ENCODE measurements around the gene NR2F1-AS1. TPM values are rescaled to one million over a fixed set of nuclear protein-coding genes. Genes with fewer than 3 reads are reported as not detected.
A peak's percentile ranks its signal among the peaks of the same experiment; 100 is the strongest.

Gene NR2F1-AS1
- polyA plus RNA-seq, 1 donor (not counting 4 experiments of a cell fraction or from before 2014, with no cell fraction given) = 0.25 TPM

DNA sequence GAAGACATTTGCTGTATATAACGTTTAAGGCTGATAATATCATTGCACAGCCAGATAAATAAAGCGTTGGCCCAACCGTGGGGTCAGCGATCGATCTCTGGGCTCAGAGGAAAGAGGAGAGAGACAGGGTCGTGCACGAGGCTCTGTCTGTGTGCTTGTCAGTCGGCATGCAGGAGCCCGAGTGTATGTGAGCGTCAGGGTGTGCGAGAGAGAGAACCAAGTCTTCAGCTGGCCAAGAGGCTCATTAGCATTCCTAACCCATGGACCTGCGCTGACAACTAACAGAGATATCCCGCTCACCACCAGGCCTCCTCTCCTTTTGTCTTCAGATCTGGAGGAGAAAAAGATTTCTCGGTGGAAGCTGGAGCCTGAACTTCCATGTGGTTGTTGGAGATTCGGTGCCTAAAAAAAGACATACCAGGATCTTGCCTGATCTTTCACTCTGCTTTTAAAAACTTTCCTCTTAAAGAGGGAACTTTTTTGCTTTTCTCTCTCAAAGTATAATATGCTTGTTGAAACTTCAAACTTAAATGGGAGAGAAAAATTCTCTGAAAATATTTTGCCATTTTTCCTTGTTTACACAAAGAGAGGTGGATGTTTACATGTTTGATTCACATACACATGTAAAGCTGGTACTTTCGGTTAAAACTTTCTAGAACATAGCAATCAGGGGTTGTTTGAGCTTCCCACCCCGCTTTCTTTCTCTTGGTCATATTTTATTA is 18.5 kb upstream of the NR2F1-AS1 start:
- H3K27ac ChIP-seq (ENCODE audit: control insufficient read depth, insufficient read depth, low read length) = no peak overlapping the region
- no peaks in the 10 kb centered on the region for H4K20me1 ChIP-seq (ENCODE audit: control insufficient read depth, extremely low read depth, insufficient read depth, low read length)
- H3K4me2 ChIP-seq (ENCODE audit: control insufficient read depth, extremely low read depth, insufficient read depth, low read depth, low read length) = no peak overlapping the region
- no peaks in the 10 kb centered on the region for H3K36me3 ChIP-seq (ENCODE audit: control insufficient read depth in 2 of 2, extremely low read depth in 1 of 2, insufficient read depth in 2 of 2, low read length in 2 of 2)
- H3K9me1 ChIP-seq (ENCODE audit: control insufficient read depth, extremely low read depth, insufficient read depth, low read length) = no peaks in the 10 kb centered on the region
- no peaks in the 10 kb centered on the region for H3K4me1 ChIP-seq (ENCODE audit: control insufficient read depth, extremely low read depth, insufficient read depth, low read length)
- H3K4me3 ChIP-seq (ENCODE audit: control insufficient read depth in 2 of 3, extremely low read depth in 1 of 3, insufficient read depth in 2 of 3, low read depth in 1 of 3, low read length in 3 of 3) = no peak overlapping the region
- dilution Hi-C loops (cut with MboI; ENCODE audit: extremely low pct_ligation_motif_present, low sequenced_read_pairs) = no loop called here
- peaks cover 11% of the 10 kb centered on the region for H3K9me3 ChIP-seq (ENCODE audit: control insufficient read depth, low read depth, low read length)
- H3K27me3 ChIP-seq (ENCODE audit: control insufficient read depth, extremely low read depth, insufficient read depth, low read length) = peaks cover 98% of the 10 kb centered on the region
- no peak overlapping the region for H3K9ac ChIP-seq (ENCODE audit: control insufficient read depth, extremely low read depth, insufficient read depth, low read length)
- no peaks in the 10 kb centered on the region for H3K79me2 ChIP-seq (ENCODE audit: control insufficient read depth, insufficient read depth, low read length)
- no peak overlapping the region for H2AFZ ChIP-seq (ENCODE audit: control insufficient read depth, low read length)
- no peak for DNase-seq (ENCODE audit: low read depth, low spot score)
- no peak for FAIRE-seq
- TF ChIP-seq EZH2 (IDR thresholded peaks at IDR 0.05; ENCODE audit: low read length) (peak; percentile 49), CTCF (optimal IDR thresholded peaks at IDR 0.05 in 1 of 3, IDR thresholded peaks at IDR 0.05 in 1 of 3, conservative IDR thresholded peaks at IDR 0.05 in 1 of 3; ENCODE audit: extremely low read depth in 1 of 3, insufficient read depth in 2 of 3, low read length in 3 of 3) (no peak)

DNA sequence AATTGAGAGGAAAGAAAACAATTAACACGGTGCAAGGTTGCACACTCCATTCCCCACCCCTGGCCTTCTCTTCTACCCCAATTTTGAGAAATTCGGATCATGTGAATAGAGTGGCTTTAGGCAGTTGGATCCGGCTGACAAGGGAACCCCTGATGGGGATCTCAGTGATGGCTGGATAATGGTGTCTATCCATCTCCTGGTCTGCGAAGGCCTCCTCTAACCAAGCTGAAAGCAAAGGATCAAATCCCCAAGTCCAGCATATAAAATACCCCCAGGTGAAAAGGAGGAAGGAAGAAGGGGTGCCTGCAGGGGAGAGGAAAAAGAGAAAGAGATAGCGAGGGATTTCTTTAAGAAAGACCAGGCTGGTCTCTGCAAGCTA is 18.0 kb upstream of the NR2F1-AS1 start:
- H3K27me3 ChIP-seq (ENCODE audit: control insufficient read depth, extremely low read depth, insufficient read depth, low read length) = peaks cover 99% of the 10 kb centered on the region

More for the DNA sequence above, 18.0 kb upstream of the NR2F1-AS1 start:
- no peak for DNase-seq (ENCODE audit: low read depth, low spot score)
- H3K9me3 ChIP-seq (ENCODE audit: control insufficient read depth, low read depth, low read length) = peaks cover 11% of the 10 kb centered on the region
- no peak for FAIRE-seq
- no peak overlapping the region for H3K27ac ChIP-seq (ENCODE audit: control insufficient read depth, insufficient read depth, low read length)
- H3K4me3 ChIP-seq (ENCODE audit: control insufficient read depth in 2 of 3, extremely low read depth in 1 of 3, insufficient read depth in 2 of 3, low read depth in 1 of 3, low read length in 3 of 3) = no peak overlapping the region
- no peak for TF ChIP-seq CTCF (optimal IDR thresholded peaks at IDR 0.05 in 1 of 3, IDR thresholded peaks at IDR 0.05 in 1 of 3, conservative IDR thresholded peaks at IDR 0.05 in 1 of 3; ENCODE audit: extremely low read depth in 1 of 3, insufficient read depth in 2 of 3, low read length in 3 of 3)
- peak; percentile 60 for TF ChIP-seq EZH2 (IDR thresholded peaks at IDR 0.05; ENCODE audit: low read length)
- H3K4me1 ChIP-seq (ENCODE audit: control insufficient read depth, extremely low read depth, insufficient read depth, low read length) = no peaks in the 10 kb centered on the region
- no peaks in the 10 kb centered on the region for H3K36me3 ChIP-seq (ENCODE audit: control insufficient read depth in 2 of 2, extremely low read depth in 1 of 2, insufficient read depth in 2 of 2, low read length in 2 of 2)
- no peak overlapping the region for H2AFZ ChIP-seq (ENCODE audit: control insufficient read depth, low read length)
- H3K9ac ChIP-seq (ENCODE audit: control insufficient read depth, extremely low read depth, insufficient read depth, low read length) = no peak overlapping the region
- H3K79me2 ChIP-seq (ENCODE audit: control insufficient read depth, insufficient read depth, low read length) = no peaks in the 10 kb centered on the region
- H3K4me2 ChIP-seq (ENCODE audit: control insufficient read depth, extremely low read depth, insufficient read depth, low read depth, low read length) = no peak overlapping the region
- no peaks in the 10 kb centered on the region for H4K20me1 ChIP-seq (ENCODE audit: control insufficient read depth, extremely low read depth, insufficient read depth, low read length)
- dilution Hi-C loops (cut with MboI; ENCODE audit: extremely low pct_ligation_motif_present, low sequenced_read_pairs) = no loop called here
- no peaks in the 10 kb centered on the region for H3K9me1 ChIP-seq (ENCODE audit: control insufficient read depth, extremely low read depth, insufficient read depth, low read length)

Measured in keratinocyte (primary cell).